HEK293T (cell line): ENCODE results near the gene SRRM3.
"Not testable (repeated sequence)": the region's sequence is repeated elsewhere in the genome, so short reads cannot be mapped to it uniquely, and the experiment has no call there.

Experiments used
- CTCF ChIA-PET: fragments of 350-600 bp; formaldehyde crosslinking; extraction: SDS; loops from one replicate; lab custom pipeline; 2021; ENCODE audit warnings: antibody characterized with exemption, inconsistent platforms; lab: Yijun Ruan, JAX
- POLR2A ChIA-PET: fragments of 350-600 bp; formaldehyde crosslinking; extraction: SDS; loops from one replicate; lab custom pipeline; 2020; ENCODE audit warnings: antibody characterized with exemption, inconsistent platforms; lab: Yijun Ruan, JAX
- DNase-seq: peaks from one replicate; pipeline ENCODE4 v3.0.0; 2012; ENCODE audit warnings: mixed read lengths; ENCODE audit errors: extremely low spot score
- ARNT ChIP-seq: fragments of 450-650 bp; IDR thresholded peaks from 2 replicates; pipeline ENCODE4 v1.6.1; 2017; ENCODE audit warnings: mild to moderate bottlenecking
- BHLHE40 ChIP-seq: fragments of 450-650 bp; IDR thresholded peaks from 2 replicates; pipeline ENCODE4 v1.6.1; 2016; ENCODE audit warnings: mild to moderate bottlenecking, moderate library complexity, borderline replicate concordance
- CTBP1 ChIP-seq: fragments of 450-650 bp; IDR thresholded peaks from 2 replicates; pipeline ENCODE4 v1.6.1; 2016; ENCODE audit warnings: borderline replicate concordance
- ELF4 ChIP-seq: fragments of 450-650 bp; IDR thresholded peaks from 2 replicates; pipeline ENCODE4 v1.6.1; 2017; ENCODE audit warnings: antibody characterized with exemption
- FOXA1 ChIP-seq: fragments of 450-650 bp; IDR thresholded peaks from 2 replicates; pipeline ENCODE4 v1.6.1; 2016; ENCODE audit warnings: mild to moderate bottlenecking
- FOXK2 ChIP-seq: fragments of 450-650 bp; IDR thresholded peaks from 2 replicates; pipeline ENCODE4 v1.6.1; 2016; ENCODE audit warnings: mild to moderate bottlenecking
- FOXM1 ChIP-seq: fragments of 450-650 bp; IDR thresholded peaks from 2 replicates; pipeline ENCODE4 v1.6.1; 2017; ENCODE audit warnings: mild to moderate bottlenecking, borderline replicate concordance
- HDGF ChIP-seq: fragments of 450-650 bp; IDR thresholded peaks from 2 replicates; pipeline ENCODE4 v1.6.1; 2017; ENCODE audit warnings: antibody characterized with exemption, borderline replicate concordance
- L3MBTL2 ChIP-seq: fragments of 450-650 bp; conservative IDR thresholded peaks from 2 replicates; pipeline ENCODE4 v1.6.1; 2016; ENCODE audit warnings: mild to moderate bottlenecking
- LEF1 ChIP-seq: fragments of 450-650 bp; IDR thresholded peaks from 2 replicates; pipeline ENCODE4 v1.6.1; 2017; ENCODE audit warnings: mild to moderate bottlenecking, borderline replicate concordance
- NFRKB ChIP-seq: fragments of 450-650 bp; IDR thresholded peaks from 2 replicates; pipeline ENCODE4 v1.6.1; 2016; ENCODE audit warnings: mild to moderate bottlenecking, moderate library complexity
- SP1 ChIP-seq: fragments of 450-650 bp; IDR thresholded peaks from 2 replicates; pipeline ENCODE4 v1.6.1; 2017
- SUZ12 ChIP-seq: fragments of 450-650 bp; IDR thresholded peaks from 2 replicates; pipeline ENCODE4 v1.6.1; 2016; ENCODE audit warnings: mild to moderate bottlenecking
- TARDBP ChIP-seq: fragments of 450-650 bp; IDR thresholded peaks from 2 replicates; pipeline ENCODE4 v1.6.1; 2016
- ZNF384 ChIP-seq: fragments of 450-650 bp; IDR thresholded peaks from 2 replicates; pipeline ENCODE4 v1.6.1; 2016
- TF ChIP-seq, protein P1 (sequence below): fragments of 450-650 bp; IDR thresholded peaks from 2 replicates; pipeline ENCODE4 v1.6.1; 2016

SRRM3 gene

DNA sequence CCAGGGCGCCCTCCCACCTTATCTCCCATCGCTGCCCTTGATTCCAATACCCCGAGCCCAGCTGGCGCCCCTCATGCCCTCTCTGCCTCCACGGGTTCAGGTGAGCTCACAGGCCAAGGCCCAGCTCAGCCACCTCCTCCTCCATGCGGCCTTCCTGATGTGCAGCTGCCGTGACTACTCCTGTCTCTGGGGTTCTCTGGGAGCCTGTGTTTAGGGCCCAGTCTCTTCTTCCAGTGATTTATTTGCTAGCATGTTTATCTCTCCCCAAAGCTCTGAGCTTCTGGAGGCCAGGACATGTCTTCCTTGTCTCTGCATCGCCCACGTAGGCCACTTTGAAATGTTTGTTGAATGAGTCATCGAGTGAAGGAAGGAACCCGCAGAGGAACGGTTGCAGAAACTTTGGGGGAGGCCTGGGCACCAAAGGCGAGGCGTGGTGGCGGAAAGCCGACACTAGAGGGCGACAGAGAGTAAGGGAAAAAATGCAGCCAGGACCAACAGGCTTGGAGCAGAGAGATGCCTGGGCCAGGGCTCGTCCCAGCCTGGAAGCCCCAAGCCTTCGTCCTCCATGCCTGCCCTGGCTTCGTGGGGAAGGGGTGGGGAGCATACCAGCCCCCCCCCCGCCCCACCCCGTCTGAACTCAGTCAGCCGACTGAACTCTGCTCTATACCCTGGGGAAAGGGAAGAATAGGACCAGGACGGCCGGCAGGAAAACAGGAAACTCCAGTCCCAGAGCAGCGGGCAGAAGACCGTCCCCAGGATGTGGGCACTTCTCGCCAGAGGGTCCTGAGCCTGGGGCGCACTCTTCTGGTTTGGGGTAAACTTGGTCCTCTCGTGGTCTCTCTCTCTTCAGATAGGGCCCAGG, 89.9 kb downstream of the SRRM3 start:
- ChIA-PET POLR2A (interaction anchor here (0.7 to 2.1 kb wide), 4 partner anchors 11 to 26 kb away, joined by 3 to 8 read pairs (median 4); no protein-coding TSS in a partner anchor), CTCF (interaction anchor here (0.6 to 2.8 kb wide), 11 partner anchors 9 to 223 kb away, joined by 3 to 21 read pairs (median 3); partner anchors contain the start of gene HSPB1)
- DNase-seq = peak; percentile 89
- TF ChIP-seq LEF1 = no peak
- TF ChIP-seq, protein P1, sequence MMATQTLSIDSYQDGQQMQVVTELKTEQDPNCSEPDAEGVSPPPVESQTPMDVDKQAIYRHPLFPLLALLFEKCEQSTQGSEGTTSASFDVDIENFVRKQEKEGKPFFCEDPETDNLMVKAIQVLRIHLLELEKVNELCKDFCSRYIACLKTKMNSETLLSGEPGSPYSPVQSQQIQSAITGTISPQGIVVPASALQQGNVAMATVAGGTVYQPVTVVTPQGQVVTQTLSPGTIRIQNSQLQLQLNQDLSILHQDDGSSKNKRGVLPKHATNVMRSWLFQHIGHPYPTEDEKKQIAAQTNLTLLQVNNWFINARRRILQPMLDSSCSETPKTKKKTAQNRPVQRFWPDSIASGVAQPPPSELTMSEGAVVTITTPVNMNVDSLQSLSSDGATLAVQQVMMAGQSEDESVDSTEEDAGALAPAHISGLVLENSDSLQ = no peak
- TF ChIP-seq TARDBP = no peak
- TF ChIP-seq SP1 = no peak
- no peak for TF ChIP-seq L3MBTL2
- no peak for TF ChIP-seq SUZ12

DNA sequence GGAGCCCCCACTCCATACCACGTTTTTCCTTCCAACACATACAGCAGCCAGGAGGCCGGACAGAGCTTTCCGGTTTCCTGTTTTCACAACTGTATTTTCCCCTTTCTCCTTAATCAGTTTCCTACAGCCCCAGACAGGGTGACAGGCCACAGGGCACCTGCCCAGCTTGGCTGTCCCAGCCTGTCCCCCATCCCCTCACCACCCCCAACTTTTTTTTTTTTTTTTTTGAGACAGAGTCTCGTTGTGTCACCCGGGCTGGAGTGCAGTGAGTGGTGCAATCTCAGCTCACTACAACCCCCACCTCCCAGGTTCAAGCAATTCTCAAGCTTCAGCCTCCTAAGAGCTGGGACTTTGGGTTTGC, 90.5 kb downstream of the SRRM3 start:
- no peak for TF ChIP-seq BHLHE40
- no peak for TF ChIP-seq L3MBTL2
- no peak for TF ChIP-seq SUZ12
- TF ChIP-seq CTBP1 = no peak
- TF ChIP-seq ARNT = no peak
- no peak for TF ChIP-seq ELF4
- TF ChIP-seq, protein P1 = no peak
- TF ChIP-seq FOXM1 = no peak
- ChIA-PET CTCF (interaction anchor here (0.6 to 2.8 kb wide), 9 partner anchors 16 to 223 kb away, joined by 3 to 21 read pairs (median 3); no protein-coding TSS in a partner anchor), POLR2A (interaction anchor here (0.6 to 2.1 kb wide), 3 partner anchors 15 to 26 kb away, joined by 3 to 8 read pairs (median 6); no protein-coding TSS in a partner anchor)
- DNase-seq = no peak

DNA sequence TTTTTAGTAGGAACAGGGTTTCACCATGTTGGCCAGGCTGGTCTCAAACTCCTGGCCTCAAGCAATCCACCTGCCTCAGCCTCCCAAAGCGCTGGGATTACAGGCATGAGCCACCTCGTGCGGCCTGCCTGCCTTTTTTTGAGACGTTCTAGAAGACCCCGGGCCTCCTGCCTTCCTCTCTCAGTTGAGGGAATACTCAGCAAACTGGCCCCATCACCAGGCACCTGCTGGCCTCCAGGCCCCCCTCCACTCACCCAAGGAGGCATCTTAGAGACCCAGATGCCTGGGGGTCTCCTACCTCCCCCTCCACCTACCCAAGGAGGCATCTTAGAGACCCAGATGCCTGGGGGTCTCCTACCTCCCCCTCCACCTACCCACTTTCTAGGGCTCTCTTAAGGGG, 91.2 kb downstream of the SRRM3 start:
- POLR2A ChIA-PET = interaction anchor here (0.6 to 2.1 kb wide), 3 partner anchors 14 to 25 kb away, joined by 3 to 8 read pairs (median 6); no protein-coding TSS in a partner anchor
- CTCF ChIA-PET = interaction anchor here (1.0 to 2.8 kb wide), 3 partner anchors 15 to 21 kb away, joined by 7 to 21 read pairs (median 17); no protein-coding TSS in a partner anchor
- not testable (repeated sequence) for DNase-seq

DNA sequence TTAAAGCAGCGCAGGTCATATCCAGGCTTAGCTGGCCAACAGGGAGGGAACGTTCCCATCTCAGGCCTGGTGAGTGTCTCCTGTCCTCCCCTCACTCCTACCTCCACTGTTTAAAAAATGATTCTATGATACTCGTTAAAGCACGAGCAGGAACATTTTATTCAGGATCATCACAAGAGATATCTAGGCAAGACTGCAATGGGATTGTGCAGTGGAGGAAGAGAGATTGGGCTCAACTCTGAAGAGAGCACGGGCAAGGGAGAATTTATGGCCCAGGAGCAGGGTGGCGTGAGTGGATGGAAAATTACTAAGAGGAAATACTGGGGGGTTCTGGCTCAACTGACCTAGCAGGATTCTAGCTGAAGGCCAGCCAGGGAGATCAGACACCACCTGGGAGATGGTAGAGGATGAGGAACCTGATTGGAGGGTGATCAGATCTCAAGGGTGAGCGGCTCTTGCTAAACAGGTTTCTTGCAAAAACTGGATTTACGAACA, 91.8 kb downstream of the SRRM3 start:
- DNase-seq = no peak
- TF ChIP-seq FOXA1 (no peak), TARDBP (no peak), L3MBTL2 (no peak), ARNT (no peak), ZNF384 (no peak), HDGF (no peak), FOXK2 (no peak), LEF1 (no peak), NFRKB (no peak), FOXM1 (no peak)
- TF ChIP-seq, protein P1 = no peak
- CTCF ChIA-PET = no interaction called here
- POLR2A ChIA-PET = interaction anchor here (1.2 kb wide), 1 partner anchor 127 kb away, joined by 3 read pairs; no protein-coding TSS in a partner anchor

DNA sequence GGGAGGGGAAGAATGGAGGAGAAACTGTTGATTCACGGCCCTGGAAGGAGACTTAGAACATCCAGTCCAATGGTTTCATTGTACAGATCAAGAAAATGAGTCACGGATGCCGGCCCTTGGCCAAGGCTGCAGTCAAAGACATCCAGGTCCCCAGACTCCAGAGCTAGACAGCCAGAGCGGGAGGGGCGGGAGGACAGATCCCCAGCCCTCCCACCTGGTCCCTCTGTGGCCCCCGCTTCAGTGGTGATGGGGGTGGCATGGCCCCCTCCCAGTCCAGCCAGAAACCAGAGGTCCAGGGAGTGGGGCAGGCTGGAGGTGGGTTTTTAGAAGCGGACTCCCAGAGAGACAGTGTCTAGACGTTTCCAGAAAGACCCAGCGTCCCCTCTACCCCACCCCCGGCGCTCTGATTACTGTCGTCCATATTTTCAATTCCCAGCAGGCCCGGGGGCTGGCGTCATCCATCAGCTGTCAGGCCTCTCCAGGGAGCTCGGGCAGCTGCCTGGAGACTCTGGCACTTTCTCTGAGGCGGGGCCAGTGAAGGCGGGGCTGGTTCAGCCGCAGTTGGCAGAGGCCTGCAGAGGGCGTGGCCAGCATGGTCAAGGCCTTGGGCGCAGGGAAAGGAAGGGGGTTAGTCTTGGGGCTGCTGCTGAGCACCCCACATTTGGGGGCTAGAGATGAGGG, 92.8 kb downstream of the SRRM3 start:
- ChIA-PET CTCF (interaction anchor here (0.7 to 1.3 kb wide), 2 partner anchors 13 to 19 kb away, joined by 3 to 6 read pairs; no protein-coding TSS in a partner anchor), POLR2A (interaction anchor here (1.2 kb wide), 2 partner anchors 9 to 128 kb away, joined by 3 to 5 read pairs; no protein-coding TSS in a partner anchor)
- TF ChIP-seq, protein P1 = peak; percentile 89
- TF ChIP-seq FOXM1 = no peak
- no peak for TF ChIP-seq LEF1
- no peak for TF ChIP-seq ELF4
- no peak for TF ChIP-seq CTBP1
- DNase-seq = no peak
